Hepatocyte (in vitro differentiated cells): ENCODE results near the gene CRBN. TPM values are rescaled to one million over a fixed set of nuclear protein-coding genes. Genes with fewer than 3 reads are reported as not detected.

Source experiments
- DNase-seq: peaks from one replicate; pipeline ENCODE4 v3.0.0-alpha.2; 2016; ENCODE audit warnings: low spot score
- H2AFZ ChIP-seq: fragments of 200-600 bp; sonication (generic); 2 replicates; pipeline ENCODE4 v1.6.0; 2016; ENCODE audit warnings: antibody characterized with exemption, mild to moderate bottlenecking
- H3K27ac ChIP-seq: fragments of 200-600 bp; sonication (generic); 2 replicates; pipeline ENCODE4 v1.5.1; 2016; ENCODE audit warnings: mild to moderate bottlenecking
- H3K27me3 ChIP-seq: fragments of 200-600 bp; sonication (generic); 2 replicates; pipeline ENCODE4 v1.6.1; 2016
- H3K36me3 ChIP-seq: fragments of 200-600 bp; sonication (generic); replicated peaks from 2 replicates; pipeline ENCODE4 v1.5.1; 2016; ENCODE audit warnings: low read depth; ENCODE audit not compliant: insufficient read depth
- H3K4me1 ChIP-seq: fragments of 200-600 bp; sonication (generic); 2 replicates; pipeline ENCODE4 v1.5.1; 2016; ENCODE audit warnings: mild to moderate bottlenecking, moderate library complexity; ENCODE audit not compliant: insufficient read depth
- H3K4me2 ChIP-seq: fragments of 200-600 bp; sonication (generic); 2 replicates; pipeline ENCODE4 v1.6.0; 2016
- H3K4me3 ChIP-seq: fragments of 200-600 bp; sonication (generic); 2 replicates; pipeline ENCODE4 v1.5.1; 2016; ENCODE audit warnings: mild to moderate bottlenecking
- H3K79me2 ChIP-seq: fragments of 200-600 bp; sonication (generic); 2 replicates; pipeline ENCODE4 v1.6.0; 2017; ENCODE audit warnings: mild to moderate bottlenecking
- H3K9me2 ChIP-seq: fragments of 200-600 bp; sonication (generic); replicated peaks from 2 replicates; pipeline ENCODE4 v1.6.0; 2017; ENCODE audit warnings: mild to moderate bottlenecking; ENCODE audit not compliant: insufficient read depth
- H3K9me3 ChIP-seq: fragments of 200-600 bp; sonication (generic); 2 replicates; pipeline ENCODE4 v1.5.1; 2016; ENCODE audit warnings: low read depth, mild to moderate bottlenecking
- H4K20me1 ChIP-seq: fragments of 200-600 bp; sonication (generic); 2 replicates; pipeline ENCODE4 v1.6.0; 2016; ENCODE audit warnings: mild to moderate bottlenecking; ENCODE audit not compliant: insufficient read depth, poor library complexity, severe bottlenecking
- CTCF ChIP-seq: fragments of 200-600 bp; sonication (generic); IDR thresholded peaks from 2 replicates; pipeline ENCODE4 v1.5.1; 2016; ENCODE audit warnings: antibody characterized with exemption, mild to moderate bottlenecking; ENCODE audit not compliant: poor library complexity
- EZH2 ChIP-seq: fragments of 200-600 bp; sonication (generic); IDR thresholded peaks from 2 replicates; pipeline ENCODE4 v1.6.1; 2016; ENCODE audit warnings: antibody characterized with exemption, mild to moderate bottlenecking, borderline replicate concordance
- EZH2phosphoT487 ChIP-seq: fragments of 200-600 bp; sonication (generic); IDR thresholded peaks from one replicate; pipeline ENCODE4 v1.6.1; 2018; ENCODE audit warnings: antibody characterized with exemption, mild to moderate bottlenecking, low read depth, moderate library complexity; ENCODE audit not compliant: unreplicated experiment, severe bottlenecking
- WGBS: methylation state at CpG from one replicate; pipeline ENCODE4 v1.1.6; 2016; ENCODE audit warnings: low lambda C conversion rate; ENCODE audit errors: missing lambda C conversion rate; 5-methylcytosine and 5-hydroxymethylcytosine counted together
- polyA plus RNA-seq: library from polyadenylated mRNA; unstranded; fragments of >200 nt; fragmentation: Nextera tagmentation; extraction: Ambion mirVana; gene quantifications from 2 replicates; pipeline ENCODE4 v1.2.1, GENCODE V29; 2016
- total RNA-seq: library from RNA; depleted of rRNA; stranded (reverse); fragments of >200 nt; gene quantifications from 2 replicates; pipeline ENCODE4 v1.2.3, GENCODE V29; 2014

Gene CRBN
- total and polyA plus RNA-seq, 2 experiments from 2014 or later: 29.8 to 62.7 TPM

- no peaks in the 10 kb centered on the region for H3K9me3 ChIP-seq
- no peak for DNase-seq
- H3K36me3 ChIP-seq: no peaks in the 10 kb centered on the region
- no peaks in the 10 kb centered on the region for H3K79me2 ChIP-seq
- no peaks in the 10 kb centered on the region for H3K4me1 ChIP-seq
- no peak overlapping the region for H3K4me2 ChIP-seq
- no peak overlapping the region for H3K4me3 ChIP-seq
- no peaks in the 10 kb centered on the region for H4K20me1 ChIP-seq
- H3K27me3 ChIP-seq: peaks cover 10% of the 10 kb centered on the region
- TF ChIP-seq CTCF (no peak), EZH2phosphoT487 (no peak), EZH2 (no peak)
- no peak overlapping the region for H2AFZ ChIP-seq
- H3K27ac ChIP-seq: no peak overlapping the region
- no peaks in the 10 kb centered on the region for H3K9me2 ChIP-seq
Measured at GRCh38 chr3:3194861-3195260, 15.4 kb upstream of the CRBN start.

GRCh38 chr3:3192286-3192675, 12.8 kb upstream of the CRBN start:
- Histone ChIP-seq H3K4me1 (no peaks in the 10 kb centered on the region), H3K9me2 (no peaks in the 10 kb centered on the region), H3K36me3 (no peaks in the 10 kb centered on the region), H3K4me2 (no peak overlapping the region), H3K79me2 (no peaks in the 10 kb centered on the region), H2AFZ (no peak overlapping the region), H3K27me3 (peaks cover 6% of the 10 kb centered on the region), H3K27ac (no peak overlapping the region), H4K20me1 (no peaks in the 10 kb centered on the region), H3K4me3 (no peak overlapping the region), H3K9me3 (no peaks in the 10 kb centered on the region)
- DNase-seq: no peak
- TF ChIP-seq CTCF (no peak), EZH2phosphoT487 (no peak), EZH2 (no peak)
- 25% methylated on average over 2 of the region's 2 CpGs for WGBS

GRCh38 chr3:3191675-3192285, 12.3 kb upstream of the CRBN start:
- no peaks in the 10 kb centered on the region for H3K4me1 ChIP-seq
- no peak overlapping the region for H3K4me2 ChIP-seq
- peaks cover 6% of the 10 kb centered on the region for H3K27me3 ChIP-seq
- WGBS: 21% methylated on average over 4 of the region's 4 CpGs
- no peak for TF ChIP-seq EZH2phosphoT487
- TF ChIP-seq CTCF: no peak
- TF ChIP-seq EZH2: no peak
- no peak overlapping the region for H3K27ac ChIP-seq
- no peaks in the 10 kb centered on the region for H3K9me3 ChIP-seq
- H3K4me3 ChIP-seq: no peak overlapping the region
- H2AFZ ChIP-seq: no peak overlapping the region
- no peaks in the 10 kb centered on the region for H4K20me1 ChIP-seq
- no peaks in the 10 kb centered on the region for H3K79me2 ChIP-seq
- H3K9me2 ChIP-seq: no peaks in the 10 kb centered on the region
- H3K36me3 ChIP-seq: no peaks in the 10 kb centered on the region
- DNase-seq: peak; percentile 46
